HEK293T (cell line): ENCODE measurements around the gene R3HDM2.

ENCODE experiments used
- CTBP1 ChIP-seq: fragments of 450-650 bp; IDR thresholded peaks from 2 replicates; pipeline ENCODE4 v1.6.1; 2016; ENCODE audit warnings: borderline replicate concordance
- FOXA1 ChIP-seq: fragments of 450-650 bp; IDR thresholded peaks from 2 replicates; pipeline ENCODE4 v1.6.1; 2016; ENCODE audit warnings: mild to moderate bottlenecking
- L3MBTL2 ChIP-seq: fragments of 450-650 bp; conservative IDR thresholded peaks from 2 replicates; pipeline ENCODE4 v1.6.1; 2016; ENCODE audit warnings: mild to moderate bottlenecking
- PKNOX1 ChIP-seq: fragments of 450-650 bp; IDR thresholded peaks from 2 replicates; pipeline ENCODE4 v1.6.1; 2016
- SUZ12 ChIP-seq: fragments of 450-650 bp; IDR thresholded peaks from 2 replicates; pipeline ENCODE4 v1.6.1; 2016; ENCODE audit warnings: mild to moderate bottlenecking
- TARDBP ChIP-seq: fragments of 450-650 bp; IDR thresholded peaks from 2 replicates; pipeline ENCODE4 v1.6.1; 2016

GRCh38 chr12:57223191-57224165, 207.4 kb downstream of the R3HDM2 start:
- no peak for TF ChIP-seq L3MBTL2
- no peak for TF ChIP-seq TARDBP
- TF ChIP-seq FOXA1 = no peak
- no peak for TF ChIP-seq PKNOX1
- no peak for TF ChIP-seq SUZ12
- no peak for TF ChIP-seq CTBP1
